Measurements from ENCODE around the gene ASNS. TPM values are rescaled to one million over a fixed set of nuclear protein-coding genes. Genes with fewer than 3 reads are reported as not detected.

ASNS gene
- total RNA-seq, 2 donors from 2014 or later: 11.0 to 13.1 TPM

DNA sequence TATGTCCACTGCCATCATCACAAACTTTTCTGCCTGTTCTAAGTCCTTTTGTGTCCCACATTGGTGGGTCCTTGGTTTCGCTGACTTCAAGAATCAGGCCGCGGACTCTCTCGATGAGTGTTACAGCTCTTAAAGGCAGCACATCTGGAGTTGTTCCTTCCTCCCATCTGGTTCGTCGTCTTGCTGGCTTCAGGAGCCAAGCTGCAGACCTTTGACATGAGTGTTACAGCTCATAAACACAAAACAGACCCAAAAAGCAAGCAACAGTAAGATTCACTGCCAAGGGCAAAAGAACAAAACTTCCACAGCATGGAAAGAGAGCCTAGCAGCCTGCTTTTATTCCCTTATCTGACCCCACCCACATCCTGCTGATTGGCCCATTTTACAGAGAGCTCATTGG lies 30.2 kb downstream of the ASNS start:
- Histone ChIP-seq H3K4me1 (replicated peaks) (no peaks in the 10 kb centered on the region), H3K36me3 (no peaks in the 10 kb centered on the region), H3K9me3 (no peaks in the 10 kb centered on the region), H3K4me3 (no peak overlapping the region), H3K27ac (no peak overlapping the region), H3K27me3 (replicated peaks; ENCODE audit: insufficient read depth) (no peaks in the 10 kb centered on the region)
- intact Hi-C loops (cut with DNase I): no loop called here
- DNase-seq (ENCODE audit: low spot score): no peak
- TF ChIP-seq POLR2A (IDR thresholded peaks at IDR 0.05) (no peak), POLR2AphosphoS5 (IDR thresholded peaks at IDR 0.05) (no peak)
- TF ChIP-seq, protein P1, sequence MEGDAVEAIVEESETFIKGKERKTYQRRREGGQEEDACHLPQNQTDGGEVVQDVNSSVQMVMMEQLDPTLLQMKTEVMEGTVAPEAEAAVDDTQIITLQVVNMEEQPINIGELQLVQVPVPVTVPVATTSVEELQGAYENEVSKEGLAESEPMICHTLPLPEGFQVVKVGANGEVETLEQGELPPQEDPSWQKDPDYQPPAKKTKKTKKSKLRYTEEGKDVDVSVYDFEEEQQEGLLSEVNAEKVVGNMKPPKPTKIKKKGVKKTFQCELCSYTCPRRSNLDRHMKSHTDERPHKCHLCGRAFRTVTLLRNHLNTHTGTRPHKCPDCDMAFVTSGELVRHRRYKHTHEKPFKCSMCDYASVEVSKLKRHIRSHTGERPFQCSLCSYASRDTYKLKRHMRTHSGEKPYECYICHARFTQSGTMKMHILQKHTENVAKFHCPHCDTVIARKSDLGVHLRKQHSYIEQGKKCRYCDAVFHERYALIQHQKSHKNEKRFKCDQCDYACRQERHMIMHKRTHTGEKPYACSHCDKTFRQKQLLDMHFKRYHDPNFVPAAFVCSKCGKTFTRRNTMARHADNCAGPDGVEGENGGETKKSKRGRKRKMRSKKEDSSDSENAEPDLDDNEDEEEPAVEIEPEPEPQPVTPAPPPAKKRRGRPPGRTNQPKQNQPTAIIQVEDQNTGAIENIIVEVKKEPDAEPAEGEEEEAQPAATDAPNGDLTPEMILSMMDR (IDR thresholded peaks at IDR 0.05): no peak
- 67% methylated on average over 6 of the region's 6 CpGs for WGBS

DNA sequence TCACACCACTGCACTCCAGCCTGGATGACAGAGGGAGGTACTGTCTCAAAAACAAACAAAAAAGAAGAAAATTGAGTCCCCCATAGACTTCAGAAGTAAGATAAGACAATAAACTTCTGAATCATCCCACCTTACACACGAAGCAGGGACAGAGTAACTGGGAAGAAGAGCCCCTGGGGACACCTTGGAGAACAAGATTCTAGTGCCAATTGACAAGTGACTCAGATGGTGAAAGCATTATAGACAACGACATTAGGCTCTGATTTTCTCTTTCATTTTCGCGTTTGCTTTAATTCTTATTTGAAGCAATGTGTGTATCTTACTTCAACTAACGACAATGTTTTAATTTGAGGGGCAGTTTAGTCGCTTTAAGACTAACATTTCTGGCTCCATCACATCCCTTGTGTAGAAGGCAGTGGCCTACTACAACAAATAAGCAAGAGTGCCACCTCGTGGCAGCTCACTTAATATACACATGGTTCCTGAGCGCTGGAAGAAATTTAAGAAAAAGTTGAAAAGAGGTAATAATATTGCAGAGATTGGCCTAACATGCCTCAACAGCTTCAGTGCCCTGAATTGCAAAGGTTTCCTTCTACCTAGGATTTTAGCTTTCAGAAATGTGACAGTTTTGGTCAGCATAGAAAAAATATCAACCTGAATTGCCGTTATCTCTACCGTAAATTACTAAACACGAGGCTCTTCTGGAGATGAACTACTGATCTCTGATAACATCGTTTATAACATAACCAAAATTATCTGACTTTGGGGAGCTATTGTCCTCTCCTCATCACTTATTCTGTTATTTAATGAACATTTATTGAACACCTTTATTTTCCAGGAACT lies 36.7 kb downstream of the ASNS start:
- Histone ChIP-seq H3K4me1 (replicated peaks) (no peaks in the 10 kb centered on the region), H3K4me3 (no peak overlapping the region), H3K27me3 (replicated peaks; ENCODE audit: insufficient read depth) (no peaks in the 10 kb centered on the region), H3K27ac (no peak overlapping the region), H3K36me3 (no peaks in the 10 kb centered on the region), H3K9me3 (no peaks in the 10 kb centered on the region)
- peak; percentile 33 for DNase-seq (ENCODE audit: low spot score)
- TF ChIP-seq, protein P1 (IDR thresholded peaks at IDR 0.05): peak in 3 of 4 experiments; percentile 42 to 71 (median 49)
- TF ChIP-seq POLR2AphosphoS5 (IDR thresholded peaks at IDR 0.05): no peak
- 31% methylated on average over 12 of the region's 12 CpGs for WGBS
- intact Hi-C loops (cut with DNase I): loop anchor here (2.0 kb wide), 1 partner anchor 729 kb away; no protein-coding TSS in a partner anchor

DNA sequence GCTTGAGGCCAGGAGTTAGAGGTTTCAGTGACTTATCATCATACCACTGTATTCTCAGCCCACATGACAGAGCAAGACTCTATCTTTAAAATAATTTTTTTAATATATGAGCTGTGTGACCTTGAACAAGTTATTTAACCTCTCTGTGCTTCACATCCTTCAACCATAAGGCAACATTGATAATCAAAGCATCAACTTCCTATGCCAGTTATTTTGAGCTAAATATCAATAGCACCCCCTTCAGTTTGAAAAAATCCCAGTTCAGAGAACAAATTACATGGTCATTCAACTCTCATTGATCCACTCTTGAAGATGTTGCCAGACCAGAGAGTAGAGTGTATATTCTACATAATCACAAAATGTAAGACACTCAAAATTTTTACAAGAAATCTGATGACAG lies 53.0 kb downstream of the ASNS start:
- no peaks in the 10 kb centered on the region for H3K36me3 ChIP-seq
- no peaks in the 10 kb centered on the region for H3K27me3 ChIP-seq (replicated peaks; ENCODE audit: insufficient read depth)
- no peak overlapping the region for H3K4me3 ChIP-seq
- TF ChIP-seq, protein P1 (IDR thresholded peaks at IDR 0.05): no peak
- TF ChIP-seq POLR2A (IDR thresholded peaks at IDR 0.05): no peak
- no peak for TF ChIP-seq POLR2AphosphoS5 (IDR thresholded peaks at IDR 0.05)
- no peaks in the 10 kb centered on the region for H3K4me1 ChIP-seq (replicated peaks)
- no peak for DNase-seq (ENCODE audit: low spot score)
- H3K9me3 ChIP-seq: no peaks in the 10 kb centered on the region
- H3K27ac ChIP-seq: no peak overlapping the region
- intact Hi-C loops (cut with DNase I): no loop called here

DNA sequence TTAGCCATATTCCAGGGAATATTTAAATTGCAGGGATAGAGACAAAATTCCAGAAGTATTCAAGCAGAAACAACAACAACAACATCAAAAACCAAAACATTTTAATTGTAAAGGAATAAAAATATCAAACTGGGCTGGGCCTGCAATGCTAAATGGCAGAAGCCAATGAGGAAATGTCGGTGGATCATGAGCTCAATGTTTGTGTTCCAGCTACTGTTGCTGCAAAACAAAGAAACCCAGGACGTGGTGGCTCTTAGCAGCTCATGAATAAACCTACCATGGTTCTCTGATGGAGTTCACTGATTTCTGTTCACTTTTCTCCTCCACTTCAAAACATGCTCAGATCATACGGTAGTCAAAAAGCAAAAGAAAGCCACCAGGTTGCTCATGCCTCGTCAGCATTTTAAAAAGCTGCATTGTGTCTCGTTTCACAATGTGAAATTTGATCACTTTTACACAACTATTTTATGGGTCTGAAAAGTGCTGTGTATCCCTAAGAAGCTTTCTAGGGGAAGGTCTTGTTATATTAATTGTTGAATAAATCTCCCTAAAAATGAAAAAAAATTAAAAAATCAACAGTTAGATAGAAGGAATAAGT lies 54.0 kb downstream of the ASNS start:
- Histone ChIP-seq H3K27me3 (replicated peaks; ENCODE audit: insufficient read depth) (no peaks in the 10 kb centered on the region), H3K36me3 (no peaks in the 10 kb centered on the region), H3K4me3 (no peak overlapping the region), H3K9me3 (no peaks in the 10 kb centered on the region), H3K27ac (no peak overlapping the region), H3K4me1 (replicated peaks) (no peaks in the 10 kb centered on the region)
- WGBS: 16% methylated on average over 5 of the region's 5 CpGs
- DNase-seq (ENCODE audit: low spot score): no peak
- TF ChIP-seq, protein P1 (IDR thresholded peaks at IDR 0.05): no peak
- no peak for TF ChIP-seq POLR2A (IDR thresholded peaks at IDR 0.05)
- TF ChIP-seq POLR2AphosphoS5 (IDR thresholded peaks at IDR 0.05): no peak
- intact Hi-C loops (cut with DNase I): no loop called here

Small RNA genes lying within 50 kb of the gene (small RNA-seq; reads per million reads assigned to genes)
- 0 reads per million in 2 donors for gene AC005326.1
- gene AC079781.2: 0 reads per million in 2 donors
- gene SNRPCP9: 0 reads per million in 2 donors

Other genes with a start within 250 kb of the ASNS start
- under 1 TPM in 1 of 2 donors, not detected in 1; 0.50 TPM for gene TAC1, start 140.3 kb downstream of the ASNS start, total RNA-seq
- not detected for gene OCM2, start 117.8 kb upstream of the ASNS start, total RNA-seq
- 10 to 100 TPM; 22.2 to 37.4 TPM for gene LMTK2, start 234.5 kb upstream of the ASNS start, total RNA-seq